Hepatocyte (in vitro differentiated cells): ENCODE measurements around the gene LYPLA2.

Source experiments
- CTCF ChIP-seq: fragments of 200-600 bp; sonication (generic); IDR thresholded peaks from 2 replicates; pipeline ENCODE4 v1.5.1; 2016; ENCODE audit warnings: antibody characterized with exemption, mild to moderate bottlenecking; ENCODE audit not compliant: poor library complexity
- EZH2 ChIP-seq: fragments of 200-600 bp; sonication (generic); IDR thresholded peaks from 2 replicates; pipeline ENCODE4 v1.6.1; 2016; ENCODE audit warnings: antibody characterized with exemption, mild to moderate bottlenecking, borderline replicate concordance

GRCh38 chr1:23772854-23773242 is 18.1 kb upstream of the LYPLA2 start:
- no peak for TF ChIP-seq EZH2
- no peak for TF ChIP-seq CTCF
